ENCODE results near the gene SREBF2.
"Not testable (repeated sequence)": the region's sequence is repeated elsewhere in the genome, so short reads cannot be mapped to it uniquely, and the experiment has no call there.

SREBF2 gene

GRCh38 chr22:41935509-41935908 is 102.6 kb downstream of the SREBF2 start:
- no peak overlapping the region for H3K27ac ChIP-seq
- DNase-seq (ENCODE audit: low read depth, low spot score): no peak

GRCh38 chr22:41936894-41937169 is 103.9 kb downstream of the SREBF2 start:
- H3K27ac ChIP-seq: no peak overlapping the region
- DNase-seq (ENCODE audit: low read depth, low spot score): no peak

GRCh38 chr22:41939981-41940831 is 107.3 kb downstream of the SREBF2 start:
- H3K27ac ChIP-seq: peak overlapping the region; percentile 72
- DNase-seq (ENCODE audit: low read depth, low spot score): peak; percentile 22

- peak; percentile 72 for DNase-seq (ENCODE audit: low read depth, low spot score)
- H3K27ac ChIP-seq: peak overlapping the region; percentile 72
Measured at GRCh38 chr22:41940832-41941765, 108.2 kb downstream of the SREBF2 start.

DNA sequence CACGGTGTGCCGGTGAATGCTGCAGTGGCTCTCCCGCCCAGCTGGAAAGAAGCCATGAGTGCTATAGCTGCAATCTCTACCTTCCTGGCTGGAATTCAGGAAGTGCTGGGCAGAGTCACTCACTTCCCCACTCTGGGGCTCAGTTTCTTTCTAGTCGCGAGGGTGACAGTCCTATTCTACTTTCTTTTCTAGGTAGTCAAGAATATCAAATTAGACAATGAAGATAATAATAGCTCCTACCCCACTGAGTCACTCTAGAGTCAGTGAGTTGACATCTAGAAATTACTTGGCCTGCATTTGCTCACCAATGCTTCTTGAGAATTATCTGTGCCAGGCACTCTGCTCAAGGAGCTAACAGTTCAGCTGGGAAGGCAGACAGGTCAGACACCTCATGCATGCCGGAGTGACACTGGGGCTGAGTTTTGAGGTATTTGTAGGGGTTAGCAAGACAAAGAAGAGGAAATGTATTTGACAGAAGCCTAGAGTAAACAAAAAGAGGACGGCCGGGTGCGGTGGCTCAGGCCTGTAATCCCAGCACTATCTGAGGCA is 110.8 kb downstream of the SREBF2 start:
- peak; percentile 16 for DNase-seq (ENCODE audit: low read depth, low spot score)

GRCh38 chr22:41946629-41947423 is 113.9 kb downstream of the SREBF2 start, which contains the start of gene CENPM:
Gene CENPM, minus strand, starts transcription at chr22:41947152. Its CDS starts 76 bp downstream, at chr22:41947076.
- no peak within 1 kb of the TSS for H3K27ac ChIP-seq
- peak; percentile 64 for DNase-seq (ENCODE audit: low read depth, low spot score)

More for the DNA sequence above, 110.8 kb downstream of the SREBF2 start:
- peak overlapping the region; percentile 18 for H3K27ac ChIP-seq

- H3K27ac ChIP-seq: no peak overlapping the region
- DNase-seq (ENCODE audit: low read depth, low spot score): no peak
Measured at GRCh38 chr22:41947424-41948080, 114.6 kb downstream of the SREBF2 start.

DNA sequence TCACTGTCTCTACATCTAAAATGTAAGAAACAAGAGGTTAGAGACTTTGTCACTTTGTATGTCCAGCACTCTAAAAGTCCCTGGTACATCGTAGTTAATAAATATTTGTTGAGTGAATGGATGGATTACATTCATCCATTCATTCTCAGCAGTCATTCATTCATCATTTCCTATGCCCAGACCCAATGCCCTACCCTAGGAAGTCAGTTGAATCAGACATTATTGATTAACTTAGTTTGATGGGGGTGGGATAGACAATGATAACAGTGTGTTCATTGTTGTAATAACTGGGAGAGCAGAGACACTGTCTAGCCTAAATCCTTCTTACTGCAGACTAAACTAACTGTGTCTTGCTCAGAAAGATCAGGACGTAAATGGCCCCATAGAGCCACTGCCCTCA is 115.2 kb downstream of the SREBF2 start:
- no peak for DNase-seq (ENCODE audit: low read depth, low spot score)
- H3K27ac ChIP-seq: no peak overlapping the region

DNA sequence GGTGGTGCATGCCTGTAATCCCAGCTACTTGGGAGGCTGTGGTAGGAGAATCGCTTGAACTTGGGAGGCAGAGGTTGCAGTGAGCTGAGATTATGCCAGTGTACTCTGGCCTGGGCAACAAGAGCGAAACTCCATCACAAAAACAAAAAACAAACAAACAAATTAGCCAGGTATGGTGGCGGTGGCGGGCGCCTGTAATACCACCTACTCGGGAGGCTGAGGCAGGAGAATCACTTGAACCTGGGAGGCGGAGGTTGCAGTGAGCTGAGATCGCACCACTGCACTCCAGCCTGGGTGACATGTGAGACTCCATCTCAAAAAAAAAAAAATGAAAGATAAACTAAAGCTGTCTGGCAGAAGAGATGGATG is 116.0 kb downstream of the SREBF2 start:
- not testable (repeated sequence) for DNase-seq (ENCODE audit: low read depth, low spot score); H3K27ac ChIP-seq

- no peak for DNase-seq (ENCODE audit: low read depth, low spot score)
- no peak overlapping the region for H3K27ac ChIP-seq
Measured at GRCh38 chr22:41949297-41949965, 116.5 kb downstream of the SREBF2 start.

DNA sequence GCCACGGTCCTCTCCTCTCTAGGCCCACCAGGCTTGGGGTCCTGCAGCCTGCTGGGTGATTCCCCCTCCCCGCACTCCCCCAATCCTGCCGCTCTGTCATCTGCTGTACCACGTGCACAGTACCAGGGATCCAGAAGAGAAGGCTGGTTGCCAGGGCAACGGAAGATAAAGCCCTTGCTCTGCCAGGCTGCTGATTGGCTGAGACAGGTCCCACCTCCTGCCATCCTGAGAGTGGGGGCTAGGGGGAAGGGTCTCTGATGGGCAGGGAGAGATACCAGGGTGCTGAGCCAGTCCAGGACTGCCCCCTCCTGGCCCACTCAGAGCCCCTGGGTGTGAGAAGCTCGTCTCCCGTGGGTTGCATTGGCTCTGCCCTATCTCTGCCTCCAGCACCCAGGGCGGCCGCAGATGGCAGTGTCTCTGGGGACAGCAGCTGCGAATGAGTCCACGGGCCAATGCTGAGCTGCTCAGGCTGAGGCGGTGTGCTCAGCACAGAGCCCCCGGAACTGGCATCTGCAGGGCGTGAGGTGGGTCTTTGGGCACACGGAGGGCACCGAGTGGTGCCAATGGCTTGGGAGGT is 119.1 kb downstream of the SREBF2 start, which contains the start of gene SMIM45:
TSS of gene SMIM45 (plus strand) at position 253 of the 577 bp plus-strand sequence.
- no peak for DNase-seq (ENCODE audit: low read depth, low spot score)
- no peak within 1 kb of the TSS for H3K27ac ChIP-seq

- DNase-seq (ENCODE audit: low read depth, low spot score): no peak
- no peak overlapping the region for H3K27ac ChIP-seq
Measured at GRCh38 chr22:41952713-41953112, 119.8 kb downstream of the SREBF2 start.

All from epithelial cell of prostate (primary cell).